ENCODE measurements around the gene RALGDS.
A peak's percentile ranks its signal among the peaks of the same experiment; 100 is the strongest.

Gene RALGDS

DNA sequence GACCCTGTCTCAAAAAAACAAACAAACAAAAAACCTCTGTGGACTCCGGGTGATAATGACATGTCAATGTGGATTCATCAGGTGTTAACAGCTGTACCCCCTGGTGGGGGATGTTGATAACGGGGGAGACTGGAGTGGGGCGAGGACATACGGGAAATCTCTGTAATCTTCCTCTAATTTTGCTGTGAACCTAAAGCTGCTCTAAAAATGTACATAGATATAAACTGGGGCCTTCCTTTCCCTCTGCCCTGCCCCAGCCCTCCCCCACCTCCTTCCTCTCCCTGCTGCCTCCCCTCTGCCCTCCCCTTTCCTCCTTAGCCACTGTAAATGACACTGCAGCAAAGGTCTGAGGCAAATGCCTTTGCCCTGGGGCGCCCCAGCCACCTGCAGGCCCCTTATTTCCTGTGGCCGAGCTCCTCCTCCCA is 60.6 kb downstream of the RALGDS start:
- H3K9ac ChIP-seq: peak overlapping the region in 10 of 11 experiments; percentile 35 to 66 (median 63); a peak in 19 of 22 replicates
- TF ChIP-seq Cebpa-rat (IDR thresholded peaks at IDR 0.05): no peak
- no peaks in the 10 kb centered on the region for H3K9me3 ChIP-seq (replicated peaks in 1 of 11)
- H3K4me3 ChIP-seq: peak overlapping the region in 4 of 10 experiments; percentile 19 to 43 (median 26); a peak in 8 of 20 replicates
- H4K20me1 ChIP-seq: peaks cover 0 to 70% (median 33%) of the 10 kb centered on the region in 11 experiments; a peak in 16 of 22 replicates
- peaks cover 60 to 94% (median 90%) of the 10 kb centered on the region in 10 experiments for H3K4me1 ChIP-seq
- H3K36me3 ChIP-seq: peaks cover 14 to 47% (median 25%) of the 10 kb centered on the region in 11 experiments; a peak in 19 of 22 replicates
- peak overlapping the region in 10 of 11 experiments; percentile 23 to 78 (median 67); a peak in 18 of 22 replicates for H3K27ac ChIP-seq
- no peaks in the 10 kb centered on the region for H3K27me3 ChIP-seq
- H3K4me2 ChIP-seq: peak overlapping the region; percentile 72 to 97 (median 90)

- Histone ChIP-seq H3K4me2 (peak overlapping the region; percentile 72 to 97 (median 90)), H3K4me1 (peaks cover 62 to 96% (median 91%) of the 10 kb centered on the region in 10 experiments), H4K20me1 (peaks cover 0 to 73% (median 36%) of the 10 kb centered on the region in 11 experiments; a peak in 16 of 22 replicates), H3K9ac (peak overlapping the region in 9 of 11 experiments; percentile 45 to 66 (median 63); a peak in 18 of 22 replicates), H3K4me3 (peak overlapping the region in 6 of 10 experiments; percentile 19 to 43 (median 30); a peak in 7 of 20 replicates), H3K36me3 (peaks cover 22 to 47% (median 33%) of the 10 kb centered on the region in 11 experiments; a peak in 21 of 22 replicates), H3K9me3 (replicated peaks in 1 of 11) (no peaks in the 10 kb centered on the region), H3K27me3 (no peaks in the 10 kb centered on the region), H3K27ac (peak overlapping the region in 9 of 11 experiments; percentile 23 to 78 (median 67); a peak in 18 of 22 replicates)
- TF ChIP-seq Cebpa-rat (IDR thresholded peaks at IDR 0.05): no peak
These were observed 61.4 kb downstream of the RALGDS start for GRCh38 chr9:133059623-133060022.

GRCh38 chr9:133058550-133059320 is 62.3 kb downstream of the RALGDS start:
- Histone ChIP-seq H3K4me3 (peak overlapping the region in 2 of 10 experiments; percentile 39 to 43; a peak in 4 of 20 replicates), H3K27ac (peak overlapping the region in 8 of 11 experiments; percentile 49 to 78 (median 72); a peak in 15 of 22 replicates), H3K9ac (peak overlapping the region in 7 of 11 experiments; percentile 16 to 66 (median 63); a peak in 8 of 22 replicates), H3K4me2 (peak overlapping the region; percentile 72 to 97 (median 90)), H3K36me3 (peaks cover 31 to 51% (median 42%) of the 10 kb centered on the region in 11 experiments), H3K4me1 (peaks cover 62 to 87% (median 83%) of the 10 kb centered on the region in 10 experiments), H4K20me1 (peaks cover 0 to 69% (median 34%) of the 10 kb centered on the region in 11 experiments; a peak in 16 of 22 replicates), H3K27me3 (no peaks in the 10 kb centered on the region), H3K9me3 (replicated peaks in 1 of 11) (no peaks in the 10 kb centered on the region)
- peak in 2 of 11 experiments; percentile 12 to 44; a peak in 1 of 22 replicates for TF ChIP-seq Cebpa-rat (IDR thresholded peaks at IDR 0.05)

DNA sequence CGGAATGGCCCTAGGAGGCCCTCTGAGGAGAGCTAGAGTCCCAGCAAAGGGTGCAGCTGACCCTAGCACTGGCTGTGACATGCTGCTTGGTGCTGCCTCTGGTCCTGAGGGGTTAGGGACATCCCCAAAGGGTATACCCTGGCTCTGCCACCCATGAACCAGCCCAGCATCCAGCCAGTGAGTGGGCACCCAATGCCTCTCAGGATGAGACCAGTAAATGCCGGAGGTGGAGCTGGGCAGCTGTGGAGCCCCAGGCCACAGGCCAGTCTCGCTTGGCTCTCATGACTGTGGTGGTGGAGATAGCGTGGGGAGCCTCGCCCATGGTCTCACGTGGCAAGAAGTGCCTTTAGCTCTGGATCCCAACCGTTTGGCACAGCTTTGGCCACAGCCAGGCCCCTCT is 63.0 kb downstream of the RALGDS start:
- Histone ChIP-seq H3K4me3 (no peak overlapping the region; a peak in 2 of 20 replicates), H3K4me1 (peaks cover 62 to 80% (median 76%) of the 10 kb centered on the region in 10 experiments), H3K27ac (peak overlapping the region in 9 of 11 experiments; percentile 49 to 78 (median 67); a peak in 18 of 22 replicates), H3K9ac (peak overlapping the region in 8 of 11 experiments; percentile 16 to 66 (median 50); a peak in 11 of 22 replicates), H4K20me1 (peaks cover 0 to 62% (median 28%) of the 10 kb centered on the region in 11 experiments; a peak in 15 of 22 replicates), H3K9me3 (replicated peaks in 1 of 11) (no peaks in the 10 kb centered on the region), H3K27me3 (no peaks in the 10 kb centered on the region), H3K4me2 (peak overlapping the region; percentile 72 to 97 (median 90)), H3K36me3 (peaks cover 37 to 58% (median 49%) of the 10 kb centered on the region in 11 experiments)
- TF ChIP-seq Cebpa-rat (IDR thresholded peaks at IDR 0.05): no peak

GRCh38 chr9:133057553-133057952 is 63.5 kb downstream of the RALGDS start:
- Histone ChIP-seq H3K4me1 (peaks cover 62 to 78% (median 74%) of the 10 kb centered on the region in 10 experiments), H3K4me3 (no peak overlapping the region; a peak in 2 of 20 replicates), H4K20me1 (peaks cover 0 to 61% (median 27%) of the 10 kb centered on the region in 11 experiments; a peak in 15 of 22 replicates), H3K27me3 (no peaks in the 10 kb centered on the region), H3K9ac (peak overlapping the region in 10 of 11 experiments; percentile 6 to 66 (median 43); a peak in 17 of 22 replicates), H3K36me3 (peaks cover 43 to 63% (median 54%) of the 10 kb centered on the region in 11 experiments), H3K27ac (peak overlapping the region; percentile 13 to 78 (median 57); a peak in 21 of 22 replicates), H3K4me2 (peak overlapping the region; percentile 72 to 97 (median 90)), H3K9me3 (replicated peaks in 1 of 11) (no peaks in the 10 kb centered on the region)
- no peak for TF ChIP-seq Cebpa-rat (IDR thresholded peaks at IDR 0.05)

- peaks cover 62 to 78% (median 72%) of the 10 kb centered on the region in 10 experiments for H3K4me1 ChIP-seq
- peak overlapping the region; percentile 72 to 97 (median 90) for H3K4me2 ChIP-seq
- H3K9me3 ChIP-seq (replicated peaks in 1 of 11): no peaks in the 10 kb centered on the region
- H3K36me3 ChIP-seq: peaks cover 45 to 69% (median 59%) of the 10 kb centered on the region in 11 experiments
- peak overlapping the region in 2 of 10 experiments; percentile 26 to 49; a peak in 3 of 20 replicates for H3K4me3 ChIP-seq
- TF ChIP-seq Cebpa-rat (IDR thresholded peaks at IDR 0.05): no peak
- H4K20me1 ChIP-seq: peaks cover 0 to 61% (median 27%) of the 10 kb centered on the region in 11 experiments; a peak in 15 of 22 replicates
- H3K27me3 ChIP-seq: no peaks in the 10 kb centered on the region
- H3K9ac ChIP-seq: peak overlapping the region in 10 of 11 experiments; percentile 6 to 66 (median 46); a peak in 17 of 22 replicates
- peak overlapping the region; percentile 13 to 78 (median 57); a peak in 21 of 22 replicates for H3K27ac ChIP-seq
These were observed 64.0 kb downstream of the RALGDS start for GRCh38 chr9:133057006-133057405.

DNA sequence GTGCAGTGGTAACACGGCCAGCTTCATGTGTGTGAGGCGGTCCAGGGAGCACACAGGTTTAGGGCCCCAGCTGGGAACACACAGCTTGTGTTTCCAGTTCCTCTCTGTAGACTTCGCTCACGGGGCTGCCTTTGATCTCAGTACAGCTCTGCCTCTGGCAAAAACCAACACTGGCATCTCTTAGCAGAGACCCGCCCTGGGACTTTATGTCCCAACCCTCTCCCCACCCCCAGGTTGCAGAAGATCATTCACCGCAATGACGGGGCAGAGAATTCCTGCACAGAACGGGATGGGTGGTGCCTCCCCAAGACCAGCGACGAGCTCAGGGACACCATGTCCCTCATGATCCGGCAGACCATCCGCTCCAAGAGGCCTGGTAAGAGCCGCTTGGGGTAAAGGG is 64.5 kb downstream of the RALGDS start:
- Histone ChIP-seq H3K27ac (peak overlapping the region in 9 of 11 experiments; percentile 49 to 78 (median 67); a peak in 18 of 22 replicates), H3K9me3 (replicated peaks in 1 of 11) (no peaks in the 10 kb centered on the region), H3K4me3 (peak overlapping the region in 2 of 10 experiments; percentile 26 to 49; a peak in 2 of 20 replicates), H3K4me1 (peaks cover 60 to 73% (median 68%) of the 10 kb centered on the region in 10 experiments), H3K4me2 (peak overlapping the region; percentile 72 to 97 (median 90)), H4K20me1 (peaks cover 0 to 62% (median 29%) of the 10 kb centered on the region in 11 experiments; a peak in 16 of 22 replicates), H3K27me3 (no peaks in the 10 kb centered on the region), H3K9ac (peak overlapping the region in 10 of 11 experiments; percentile 6 to 66 (median 46); a peak in 15 of 22 replicates), H3K36me3 (peaks cover 50 to 73% (median 64%) of the 10 kb centered on the region in 11 experiments)
- TF ChIP-seq Cebpa-rat (IDR thresholded peaks at IDR 0.05): no peak

DNA sequence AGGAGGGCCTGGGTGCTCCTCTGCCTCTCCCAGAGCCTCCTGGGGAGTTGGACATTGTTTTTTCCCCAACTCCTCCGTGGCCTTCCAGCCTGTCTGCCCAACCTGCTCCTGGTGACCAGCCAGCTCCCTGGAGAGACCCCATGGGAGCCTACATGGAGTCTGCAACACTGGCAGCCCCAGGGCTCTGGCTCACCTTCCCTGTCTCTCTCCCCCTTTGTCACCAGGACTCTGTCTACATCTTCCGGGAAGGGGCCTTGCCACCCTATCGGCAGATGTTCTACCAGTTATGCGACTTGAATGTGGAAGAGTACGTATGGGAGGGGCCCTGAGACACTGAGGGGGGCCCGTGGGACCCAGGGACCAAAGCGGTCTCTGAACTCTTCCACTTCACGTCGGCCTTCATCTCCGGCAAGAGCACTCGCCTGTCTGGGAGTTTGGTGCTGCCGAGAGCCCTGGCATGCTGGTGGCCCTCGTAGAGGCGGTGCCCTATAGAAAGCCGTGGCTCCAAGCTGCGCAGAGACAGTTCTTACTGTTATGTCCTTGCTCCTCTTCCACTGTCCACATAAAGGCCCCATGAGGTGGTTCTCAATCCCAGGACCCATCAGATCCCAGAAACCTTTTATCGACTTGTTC is 65.1 kb downstream of the RALGDS start:
- H3K4me3 ChIP-seq: no peak overlapping the region
- TF ChIP-seq Cebpa-rat (IDR thresholded peaks at IDR 0.05): no peak
- peaks cover 54 to 67% (median 61%) of the 10 kb centered on the region in 10 experiments for H3K4me1 ChIP-seq
- H3K36me3 ChIP-seq: peaks cover 56 to 80% (median 70%) of the 10 kb centered on the region in 11 experiments
- H3K27me3 ChIP-seq: no peaks in the 10 kb centered on the region
- peaks cover 0 to 68% (median 34%) of the 10 kb centered on the region in 11 experiments; a peak in 16 of 22 replicates for H4K20me1 ChIP-seq
- peak overlapping the region in 8 of 11 experiments; percentile 1 to 78 (median 68); a peak in 14 of 22 replicates for H3K27ac ChIP-seq
- H3K4me2 ChIP-seq: peak overlapping the region; percentile 72 to 97 (median 90)
- H3K9ac ChIP-seq: peak overlapping the region in 8 of 11 experiments; percentile 4 to 66 (median 36); a peak in 10 of 22 replicates
- no peaks in the 10 kb centered on the region for H3K9me3 ChIP-seq (replicated peaks in 1 of 11)
